Right forelimb (tissue), 1 donor: ENCODE results near the gene NGFR.
A peak's percentile ranks its signal among the peaks of the same experiment; 100 is the strongest.

Experiments
- DNase-seq: peaks from one replicate; pipeline ENCODE4 v3.0.0-alpha.2; 2018

The NGFR gene

GRCh38 chr17:49469831-49470810, 25.0 kb upstream of the NGFR start:
- DNase-seq: peak; percentile 54

GRCh38 chr17:49471089-49471683, 23.9 kb upstream of the NGFR start:
- DNase-seq: peak; percentile 69

GRCh38 chr17:49471769-49472168, 23.3 kb upstream of the NGFR start:
- DNase-seq: no peak

- no peak for DNase-seq
These were observed 22.6 kb upstream of the NGFR start for GRCh38 chr17:49472527-49472926.

- no peak for DNase-seq
These were observed 21.0 kb upstream of the NGFR start for GRCh38 chr17:49473900-49474751.

GRCh38 chr17:49477709-49478108, 17.4 kb upstream of the NGFR start:
- DNase-seq: no peak

- no peak for DNase-seq
These were observed 14.1 kb upstream of the NGFR start for GRCh38 chr17:49480836-49481615.

GRCh38 chr17:49482144-49482817, 12.8 kb upstream of the NGFR start:
- no peak for DNase-seq

GRCh38 chr17:49483599-49484509, 11.2 kb upstream of the NGFR start:
- no peak for DNase-seq

- no peak for DNase-seq
These were observed 10.5 kb upstream of the NGFR start for GRCh38 chr17:49484588-49484987.

- DNase-seq: peak; percentile 76
These were observed 9.0 kb upstream of the NGFR start for GRCh38 chr17:49486012-49486641.

- no peak for DNase-seq
These were observed 7.9 kb upstream of the NGFR start for GRCh38 chr17:49487183-49487582.

GRCh38 chr17:49488612-49489011, 6.5 kb upstream of the NGFR start:
- DNase-seq: no peak

GRCh38 chr17:49489348-49489747, 5.7 kb upstream of the NGFR start:
- DNase-seq: no peak

GRCh38 chr17:49490276-49490675, 4.8 kb upstream of the NGFR start:
- no peak for DNase-seq

GRCh38 chr17:49491192-49491769, 3.8 kb upstream of the NGFR start:
- no peak for DNase-seq

- DNase-seq: no peak
These were observed 601 bp upstream of the NGFR start for GRCh38 chr17:49494399-49494985.

GRCh38 chr17:49495842-49496182, 719 bp downstream of the NGFR start:
- DNase-seq: no peak

GRCh38 chr17:49496183-49496866, 1.2 kb downstream of the NGFR start:
- DNase-seq: peak; percentile 87
